ENCODE results near the gene BCKDHA.

Gene BCKDHA

DNA sequence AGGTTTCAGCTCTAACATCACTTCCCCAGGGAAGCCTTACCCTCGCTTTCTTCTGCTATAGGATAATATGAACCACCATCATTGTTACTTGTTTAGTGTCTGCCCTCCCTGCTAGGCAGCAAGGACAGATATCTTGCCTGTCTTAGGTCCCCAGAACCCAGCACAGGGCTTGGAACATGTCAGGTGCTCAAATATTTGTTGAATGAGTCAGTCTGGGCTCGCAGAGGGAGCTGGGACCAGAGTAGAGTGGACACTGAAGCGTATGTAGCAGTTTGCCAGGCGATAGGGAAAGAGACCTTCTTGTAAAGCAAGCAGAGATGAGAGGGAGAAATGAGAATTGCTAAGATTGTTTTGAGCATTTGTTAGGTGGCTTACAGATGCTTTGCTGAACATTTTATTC is 11.7 kb downstream of the BCKDHA start:
- no peak overlapping the region for H3K4me2 ChIP-seq (ENCODE audit: low read length)

DNA sequence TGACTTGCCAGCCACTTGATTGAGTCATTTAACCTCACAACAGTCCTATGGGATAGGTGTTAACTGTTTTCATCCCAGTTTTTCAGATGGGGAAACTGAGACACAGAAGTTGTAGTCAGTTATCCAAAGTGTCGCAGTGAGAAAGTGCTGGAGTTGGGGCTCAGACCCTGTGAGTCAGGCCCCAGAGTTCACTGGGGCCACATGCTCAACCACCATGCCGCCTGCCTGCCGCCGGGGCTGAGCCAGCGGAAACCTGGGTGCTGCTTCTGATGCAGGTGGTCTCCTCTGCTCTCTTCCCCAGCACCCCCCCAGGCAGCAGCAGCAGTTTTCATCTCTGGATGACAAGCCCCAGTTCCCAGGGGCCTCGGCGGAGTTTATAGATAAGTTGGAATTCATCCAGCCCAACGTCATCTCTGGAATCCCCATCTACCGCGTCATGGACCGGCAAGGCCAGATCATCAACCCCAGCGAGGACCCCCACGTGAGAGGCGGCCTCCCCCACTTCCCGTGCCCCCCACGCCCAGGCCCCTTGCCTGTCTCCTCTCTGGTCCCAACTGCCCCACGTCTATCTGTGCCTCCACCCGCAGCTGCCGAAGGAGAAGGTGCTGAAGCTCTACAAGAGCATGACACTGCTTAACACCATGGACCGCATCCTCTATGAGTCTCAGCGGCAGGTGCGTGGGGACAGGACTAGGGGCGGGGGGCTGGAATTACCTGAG is 12.9 kb downstream of the BCKDHA start:
- Histone ChIP-seq H3K36me3 (ENCODE audit: insufficient read depth, low read length) (peaks cover 18% of the 10 kb centered on the region), H3K9ac (ENCODE audit: low read depth, low read length) (no peak overlapping the region), H3K9me3 (replicated peaks; ENCODE audit: low read length) (no peaks in the 10 kb centered on the region), H3K4me3 (ENCODE audit: low read length) (no peak overlapping the region), H3K4me2 (ENCODE audit: low read length) (no peak overlapping the region), H3K4me1 (ENCODE audit: control insufficient read depth, insufficient read depth, low read length) (peaks cover 22% of the 10 kb centered on the region), H3K27me3 (ENCODE audit: control insufficient read depth, insufficient read depth, low read length) (no peaks in the 10 kb centered on the region)

More for the DNA sequence above, 11.7 kb downstream of the BCKDHA start:
- Histone ChIP-seq H3K4me1 (ENCODE audit: control insufficient read depth, insufficient read depth, low read length) (peaks cover 13% of the 10 kb centered on the region), H3K9me3 (replicated peaks; ENCODE audit: low read length) (no peaks in the 10 kb centered on the region), H3K4me3 (ENCODE audit: low read length) (no peak overlapping the region), H3K27me3 (ENCODE audit: control insufficient read depth, insufficient read depth, low read length) (no peaks in the 10 kb centered on the region), H3K9ac (ENCODE audit: low read depth, low read length) (no peak overlapping the region), H3K36me3 (ENCODE audit: insufficient read depth, low read length) (peaks cover 15% of the 10 kb centered on the region)

DNA sequence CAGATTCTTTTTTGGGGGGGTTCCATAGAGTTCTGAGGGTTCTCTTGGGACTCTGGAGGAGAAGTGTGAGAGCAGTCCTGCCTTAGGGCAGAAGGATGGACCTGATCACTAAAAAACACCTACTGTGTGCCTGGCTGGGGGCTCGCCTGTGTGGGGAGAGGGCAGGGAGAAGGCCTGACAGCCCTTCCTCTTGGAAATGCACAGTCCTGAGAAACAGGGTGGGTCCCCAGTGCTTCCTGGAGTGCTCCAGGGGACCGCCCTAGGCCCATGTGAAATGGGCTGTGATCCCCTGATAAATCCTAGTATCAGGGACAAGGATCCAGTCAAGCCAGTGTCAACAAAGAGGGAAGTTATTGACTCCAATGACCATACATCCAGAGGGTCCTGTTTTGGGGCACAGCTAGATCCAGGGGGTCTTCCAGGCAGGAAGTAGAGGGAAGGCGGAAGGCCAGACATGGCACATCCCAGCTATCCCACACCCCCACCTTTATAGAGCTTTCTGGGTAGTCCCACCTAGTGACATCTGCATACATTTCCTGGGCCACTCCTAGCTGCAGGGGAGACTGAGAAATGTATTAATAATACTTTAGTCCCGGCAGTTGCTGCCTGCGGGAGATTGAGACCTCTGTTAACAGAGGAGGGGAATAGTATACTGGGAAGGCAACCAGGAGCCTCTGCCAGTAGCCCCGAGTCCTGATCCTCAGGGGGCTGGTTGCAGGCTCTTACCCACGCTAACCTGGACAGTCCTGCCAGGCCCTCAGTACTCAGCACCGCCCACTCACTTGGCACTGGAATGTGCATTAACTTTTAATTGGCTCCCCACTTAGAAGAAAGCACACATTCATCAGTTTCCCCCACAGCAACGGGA is 13.7 kb downstream of the BCKDHA start:
- Histone ChIP-seq H3K4me1 (ENCODE audit: control insufficient read depth, insufficient read depth, low read length) (peaks cover 22% of the 10 kb centered on the region), H3K4me2 (ENCODE audit: low read length) (no peak overlapping the region), H3K9ac (ENCODE audit: low read depth, low read length) (no peak overlapping the region), H3K27me3 (ENCODE audit: control insufficient read depth, insufficient read depth, low read length) (no peaks in the 10 kb centered on the region), H3K4me3 (ENCODE audit: low read length) (no peak overlapping the region), H3K36me3 (ENCODE audit: insufficient read depth, low read length) (peaks cover 18% of the 10 kb centered on the region), H3K9me3 (replicated peaks; ENCODE audit: low read length) (no peaks in the 10 kb centered on the region)

DNA sequence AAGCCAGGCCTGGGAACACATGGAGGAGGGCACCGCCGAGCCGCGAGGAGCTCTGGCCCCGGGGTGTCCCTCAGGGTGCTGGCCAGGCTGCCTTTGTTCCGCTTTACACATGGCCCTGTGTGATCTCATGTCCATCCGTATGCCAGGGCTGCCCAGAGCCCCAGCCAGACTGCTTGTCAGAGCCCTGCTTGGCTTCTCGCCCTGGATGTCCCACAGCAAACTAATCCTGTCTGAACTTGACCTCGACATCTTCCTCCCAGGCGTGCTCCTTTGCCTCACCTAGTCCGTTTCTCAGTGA is 14.3 kb downstream of the BCKDHA start:
- Histone ChIP-seq H3K9me3 (replicated peaks; ENCODE audit: low read length) (no peaks in the 10 kb centered on the region), H3K4me3 (ENCODE audit: low read length) (no peak overlapping the region), H3K36me3 (ENCODE audit: insufficient read depth, low read length) (peaks cover 18% of the 10 kb centered on the region), H3K4me1 (ENCODE audit: control insufficient read depth, insufficient read depth, low read length) (peaks cover 22% of the 10 kb centered on the region), H3K4me2 (ENCODE audit: low read length) (no peak overlapping the region), H3K27me3 (ENCODE audit: control insufficient read depth, insufficient read depth, low read length) (no peaks in the 10 kb centered on the region), H3K9ac (ENCODE audit: low read depth, low read length) (no peak overlapping the region)

DNA sequence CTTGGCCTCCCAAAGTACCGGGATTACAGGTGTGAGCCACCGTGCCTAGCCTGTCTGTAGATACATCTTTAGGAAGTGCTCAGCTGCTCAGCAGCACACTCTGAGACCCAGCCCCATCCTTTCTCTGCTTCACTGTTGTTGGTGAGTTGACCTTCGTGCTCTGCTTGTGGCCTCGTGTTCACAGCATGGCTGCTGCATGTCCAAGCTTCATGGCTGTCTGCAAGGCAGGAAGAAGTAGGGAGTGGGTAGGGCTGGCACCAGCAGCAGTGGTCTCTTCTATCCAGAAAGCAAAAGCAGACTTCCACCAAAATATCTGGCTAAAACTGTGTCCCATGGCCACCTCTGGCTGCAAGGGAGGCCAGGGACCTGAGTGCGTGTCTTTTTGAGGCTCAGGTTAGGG is 15.3 kb downstream of the BCKDHA start:
- H3K36me3 ChIP-seq (ENCODE audit: insufficient read depth, low read length): peaks cover 18% of the 10 kb centered on the region
- H3K27me3 ChIP-seq (ENCODE audit: control insufficient read depth, insufficient read depth, low read length): no peaks in the 10 kb centered on the region
- H3K9me3 ChIP-seq (replicated peaks; ENCODE audit: low read length): no peaks in the 10 kb centered on the region
- H3K9ac ChIP-seq (ENCODE audit: low read depth, low read length): no peak overlapping the region
- peaks cover 22% of the 10 kb centered on the region for H3K4me1 ChIP-seq (ENCODE audit: control insufficient read depth, insufficient read depth, low read length)
- no peak overlapping the region for H3K4me3 ChIP-seq (ENCODE audit: low read length)
- H3K4me2 ChIP-seq (ENCODE audit: low read length): no peak overlapping the region

DNA sequence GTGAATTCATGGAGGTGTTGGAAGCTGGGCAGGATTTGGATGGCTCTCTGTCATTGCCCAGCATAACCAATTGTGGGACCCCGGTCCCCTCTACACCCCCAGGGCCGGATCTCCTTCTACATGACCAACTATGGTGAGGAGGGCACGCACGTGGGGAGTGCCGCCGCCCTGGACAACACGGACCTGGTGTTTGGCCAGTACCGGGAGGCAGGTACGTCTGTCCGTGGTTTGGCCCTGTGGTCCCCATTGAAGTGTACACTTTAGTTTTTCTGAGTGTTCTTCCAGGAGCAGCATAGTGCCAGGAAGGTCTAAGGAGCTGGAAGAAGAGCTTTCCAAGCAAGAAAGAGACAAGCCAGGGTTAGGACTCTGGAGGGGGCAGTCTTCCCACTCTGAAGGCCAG is 16.3 kb downstream of the BCKDHA start:
- no peaks in the 10 kb centered on the region for H3K27me3 ChIP-seq (ENCODE audit: control insufficient read depth, insufficient read depth, low read length)
- H3K4me3 ChIP-seq (ENCODE audit: low read length): no peak overlapping the region
- H3K9me3 ChIP-seq (replicated peaks; ENCODE audit: low read length): no peaks in the 10 kb centered on the region
- no peak overlapping the region for H3K9ac ChIP-seq (ENCODE audit: low read depth, low read length)
- no peak overlapping the region for H3K4me2 ChIP-seq (ENCODE audit: low read length)
- peaks cover 23% of the 10 kb centered on the region for H3K36me3 ChIP-seq (ENCODE audit: insufficient read depth, low read length)
- H3K4me1 ChIP-seq (ENCODE audit: control insufficient read depth, insufficient read depth, low read length): peaks cover 22% of the 10 kb centered on the region

DNA sequence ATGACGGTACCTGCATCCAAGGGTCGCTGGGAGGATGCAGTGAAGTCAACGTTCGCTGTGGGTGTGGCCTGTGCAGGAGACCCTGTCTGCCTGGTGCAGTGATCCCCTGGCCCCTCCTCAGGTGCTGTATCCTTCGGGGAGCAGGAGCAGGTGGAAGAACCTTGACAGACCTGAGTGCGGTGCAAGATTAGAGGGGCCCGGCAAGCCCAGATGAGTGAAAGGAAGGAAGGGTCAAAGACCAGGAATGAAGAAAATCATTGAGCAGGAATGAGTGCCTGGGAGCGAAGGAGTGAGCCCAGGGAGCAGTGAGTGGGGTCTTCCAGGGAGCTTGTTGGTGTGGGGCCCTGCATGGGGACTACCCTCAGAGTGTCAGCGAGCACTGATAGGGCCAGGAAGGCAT is 16.8 kb downstream of the BCKDHA start:
- Histone ChIP-seq H3K4me1 (ENCODE audit: control insufficient read depth, insufficient read depth, low read length) (peaks cover 22% of the 10 kb centered on the region), H3K27me3 (ENCODE audit: control insufficient read depth, insufficient read depth, low read length) (no peaks in the 10 kb centered on the region), H3K4me3 (ENCODE audit: low read length) (no peak overlapping the region), H3K9me3 (replicated peaks; ENCODE audit: low read length) (no peaks in the 10 kb centered on the region), H3K36me3 (ENCODE audit: insufficient read depth, low read length) (peaks cover 27% of the 10 kb centered on the region), H3K9ac (ENCODE audit: low read depth, low read length) (no peak overlapping the region), H3K4me2 (ENCODE audit: low read length) (no peak overlapping the region)

DNA sequence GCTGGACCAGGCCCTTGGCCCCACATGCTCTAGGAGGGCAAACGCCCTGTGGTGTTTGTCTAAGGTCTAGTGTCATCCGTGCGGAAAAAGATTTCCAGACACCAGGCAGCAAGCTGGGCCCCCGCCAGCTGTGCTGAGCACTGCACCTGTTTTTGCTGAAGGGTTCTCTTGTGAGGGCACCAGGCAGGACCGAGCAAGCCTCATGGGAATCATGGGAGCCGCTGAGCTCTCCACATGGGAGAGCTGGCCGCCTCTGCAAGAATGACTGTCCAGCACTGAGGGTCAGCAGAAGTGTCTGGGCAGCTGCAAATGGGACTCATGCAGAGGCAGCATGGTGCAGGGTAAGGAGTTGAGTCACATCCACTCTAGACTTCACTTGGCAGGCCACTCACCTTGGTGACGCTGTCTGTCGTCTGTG is 17.5 kb downstream of the BCKDHA start:
- no peaks in the 10 kb centered on the region for H3K9me3 ChIP-seq (replicated peaks; ENCODE audit: low read length)
- H3K36me3 ChIP-seq (ENCODE audit: insufficient read depth, low read length): peaks cover 27% of the 10 kb centered on the region
- H3K27me3 ChIP-seq (ENCODE audit: control insufficient read depth, insufficient read depth, low read length): no peaks in the 10 kb centered on the region
- no peak overlapping the region for H3K4me2 ChIP-seq (ENCODE audit: low read length)
- no peak overlapping the region for H3K9ac ChIP-seq (ENCODE audit: low read depth, low read length)
- no peak overlapping the region for H3K4me3 ChIP-seq (ENCODE audit: low read length)
- peaks cover 18% of the 10 kb centered on the region for H3K4me1 ChIP-seq (ENCODE audit: control insufficient read depth, insufficient read depth, low read length)

DNA sequence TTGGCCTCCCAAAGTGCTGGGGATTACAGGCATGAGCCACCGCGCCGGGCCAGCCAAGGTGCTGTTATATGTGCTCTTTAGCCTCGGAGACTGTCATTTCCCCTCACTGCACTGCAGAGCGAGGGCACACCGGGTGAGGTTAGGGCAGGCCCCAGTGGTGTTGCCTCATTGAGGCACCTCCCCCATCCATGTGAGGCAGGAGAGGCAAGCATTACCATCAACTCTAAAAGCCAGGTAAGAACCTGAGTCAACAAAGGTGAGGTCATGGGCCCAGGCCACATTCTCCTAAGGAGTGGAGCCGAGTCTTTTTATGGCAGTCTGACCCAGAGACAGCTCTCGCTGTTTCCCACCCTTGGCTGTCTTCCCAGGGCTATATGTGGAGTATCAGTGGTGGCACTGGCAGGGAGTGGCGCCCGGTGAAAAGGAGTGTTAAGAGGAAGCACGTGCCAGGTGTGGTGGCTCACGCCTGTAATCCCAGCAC is 18.6 kb downstream of the BCKDHA start:
- H3K9ac ChIP-seq (ENCODE audit: low read depth, low read length): no peak overlapping the region
- H3K4me3 ChIP-seq (ENCODE audit: low read length): no peak overlapping the region
- peaks cover 18% of the 10 kb centered on the region for H3K4me1 ChIP-seq (ENCODE audit: control insufficient read depth, insufficient read depth, low read length)
- H3K9me3 ChIP-seq (replicated peaks; ENCODE audit: low read length): no peaks in the 10 kb centered on the region
- no peaks in the 10 kb centered on the region for H3K27me3 ChIP-seq (ENCODE audit: control insufficient read depth, insufficient read depth, low read length)
- no peak overlapping the region for H3K4me2 ChIP-seq (ENCODE audit: low read length)
- H3K36me3 ChIP-seq (ENCODE audit: insufficient read depth, low read length): peaks cover 24% of the 10 kb centered on the region

DNA sequence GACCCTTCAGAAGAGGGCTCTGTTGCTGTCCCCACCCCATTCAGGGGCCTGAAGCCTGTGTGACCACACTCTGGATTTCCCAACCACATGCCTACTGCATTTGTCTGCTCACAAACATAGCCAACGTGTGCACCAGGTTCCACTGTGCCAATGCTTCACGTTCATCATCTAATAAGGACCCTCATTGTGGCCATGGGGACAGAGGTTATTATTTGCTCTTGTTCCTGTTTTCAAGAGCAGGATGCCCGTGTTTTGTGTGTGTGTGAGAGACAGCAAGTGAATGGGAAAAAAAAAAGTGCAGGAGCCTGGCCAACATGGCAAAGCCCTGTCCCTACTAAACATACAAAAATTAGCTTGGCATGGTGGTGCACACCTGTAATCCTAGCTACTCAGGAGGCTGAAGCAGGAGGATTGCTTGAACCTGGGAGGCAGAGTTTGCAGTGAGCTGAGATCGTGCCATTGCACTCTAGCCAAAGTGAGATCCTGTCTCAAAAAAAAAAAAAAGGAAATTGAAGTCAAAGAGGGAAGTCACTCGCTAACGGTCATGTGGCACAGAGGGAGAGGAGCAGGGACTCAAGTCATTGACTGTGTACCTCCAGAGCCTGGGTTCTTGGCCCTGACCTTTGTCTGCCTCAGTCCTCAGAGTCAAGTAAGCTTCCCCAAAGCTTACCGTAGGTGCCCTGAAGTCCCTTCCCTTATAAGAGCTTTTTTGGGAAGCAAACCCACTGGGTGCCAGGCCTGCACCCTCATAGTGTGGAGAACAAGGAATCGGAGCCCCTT is 22.7 kb downstream of the BCKDHA start:
- H3K9me3 ChIP-seq (replicated peaks; ENCODE audit: low read length): no peaks in the 10 kb centered on the region
- H3K27me3 ChIP-seq (ENCODE audit: control insufficient read depth, insufficient read depth, low read length): no peaks in the 10 kb centered on the region
- no peak overlapping the region for H3K9ac ChIP-seq (ENCODE audit: low read depth, low read length)
- no peak overlapping the region for H3K4me3 ChIP-seq (ENCODE audit: low read length)
- H3K36me3 ChIP-seq (ENCODE audit: insufficient read depth, low read length): peaks cover 19% of the 10 kb centered on the region
- H3K4me2 ChIP-seq (ENCODE audit: low read length): no peak overlapping the region
- peaks cover 1% of the 10 kb centered on the region for H3K4me1 ChIP-seq (ENCODE audit: control insufficient read depth, insufficient read depth, low read length)

DNA sequence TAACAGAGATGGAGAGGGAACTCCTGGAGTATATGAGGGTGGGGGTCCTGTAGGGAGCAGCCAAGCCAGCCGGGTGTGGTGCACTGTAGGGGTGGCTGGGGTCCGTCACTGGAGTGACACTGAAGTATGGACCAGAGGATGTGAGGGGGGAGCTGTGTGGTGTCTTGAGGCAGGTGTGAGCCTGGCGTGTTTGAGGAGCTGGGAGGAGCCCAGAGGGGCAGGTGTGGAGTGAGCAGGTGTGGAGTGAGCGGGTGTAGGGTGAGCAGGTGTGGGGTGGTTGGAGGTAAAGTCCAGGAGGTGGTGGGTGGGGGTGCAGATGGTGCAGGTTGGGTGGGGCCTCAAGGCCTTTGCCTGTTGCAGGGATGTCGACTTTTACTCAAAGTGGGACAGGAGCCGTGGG is 23.7 kb downstream of the BCKDHA start:
- no peaks in the 10 kb centered on the region for H3K4me1 ChIP-seq (ENCODE audit: control insufficient read depth, insufficient read depth, low read length)
- no peak overlapping the region for H3K9ac ChIP-seq (ENCODE audit: low read depth, low read length)
- H3K4me2 ChIP-seq (ENCODE audit: low read length): no peak overlapping the region
- H3K27me3 ChIP-seq (ENCODE audit: control insufficient read depth, insufficient read depth, low read length): no peaks in the 10 kb centered on the region
- H3K4me3 ChIP-seq (ENCODE audit: low read length): no peak overlapping the region
- peaks cover 19% of the 10 kb centered on the region for H3K36me3 ChIP-seq (ENCODE audit: insufficient read depth, low read length)
- no peaks in the 10 kb centered on the region for H3K9me3 ChIP-seq (replicated peaks; ENCODE audit: low read length)
